HG03432 (cell line): ENCODE data around the gene TPSB2.
"Not testable (repeated sequence)": the region's sequence is repeated elsewhere in the genome, so short reads cannot be mapped to it uniquely, and the experiment has no call there.

Source experiments
- ATAC-seq: cut with Tn5 transposase; IDR thresholded peaks from one replicate; pipeline ENCODE4 v1.9.1; 2021; ENCODE audit warnings: mild to moderate bottlenecking, moderate library complexity; ENCODE audit not compliant: unreplicated experiment

Gene TPSB2

DNA sequence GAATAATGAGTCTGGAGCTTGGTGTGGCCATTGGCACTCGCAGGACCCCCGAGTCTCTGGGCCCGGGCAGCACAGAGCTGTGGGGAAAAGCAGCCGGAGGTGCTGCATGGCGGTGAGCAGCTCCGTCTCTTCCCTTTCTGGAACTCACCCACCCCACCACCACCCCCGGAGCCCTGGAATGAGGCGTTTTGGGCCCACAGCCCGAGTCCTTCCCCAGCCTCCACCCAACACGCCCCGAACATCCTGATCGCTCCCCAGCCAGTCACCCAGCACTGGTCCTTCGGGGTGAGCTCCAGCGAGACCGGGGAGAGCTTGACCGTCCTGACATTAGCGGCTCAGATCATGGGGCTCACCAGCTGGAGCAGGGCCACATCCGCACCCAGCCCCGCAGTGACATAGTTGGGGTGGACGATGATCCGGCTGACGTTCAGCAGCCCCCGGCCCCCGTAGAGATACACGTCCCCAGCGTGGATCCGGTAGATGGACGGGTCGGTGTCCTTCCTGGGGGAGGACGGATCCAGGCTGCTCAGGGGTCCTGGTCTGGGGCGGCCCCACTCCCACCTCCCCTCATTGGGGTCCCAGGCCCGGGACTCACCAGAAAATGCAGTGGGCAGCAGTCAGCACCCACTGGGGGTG lies 32.3 kb upstream of the TPSB2 start:
- no peak for ATAC-seq

GRCh38 chr16:1261131-1261892 lies 31.3 kb upstream of the TPSB2 start:
- ATAC-seq, result no peak

- ATAC-seq, result no peak
Measured at GRCh38 chr16:1260101-1260680, 30.2 kb upstream of the TPSB2 start.

- no peak for ATAC-seq
Measured at GRCh38 chr16:1259760-1260068, 29.7 kb upstream of the TPSB2 start.

DNA sequence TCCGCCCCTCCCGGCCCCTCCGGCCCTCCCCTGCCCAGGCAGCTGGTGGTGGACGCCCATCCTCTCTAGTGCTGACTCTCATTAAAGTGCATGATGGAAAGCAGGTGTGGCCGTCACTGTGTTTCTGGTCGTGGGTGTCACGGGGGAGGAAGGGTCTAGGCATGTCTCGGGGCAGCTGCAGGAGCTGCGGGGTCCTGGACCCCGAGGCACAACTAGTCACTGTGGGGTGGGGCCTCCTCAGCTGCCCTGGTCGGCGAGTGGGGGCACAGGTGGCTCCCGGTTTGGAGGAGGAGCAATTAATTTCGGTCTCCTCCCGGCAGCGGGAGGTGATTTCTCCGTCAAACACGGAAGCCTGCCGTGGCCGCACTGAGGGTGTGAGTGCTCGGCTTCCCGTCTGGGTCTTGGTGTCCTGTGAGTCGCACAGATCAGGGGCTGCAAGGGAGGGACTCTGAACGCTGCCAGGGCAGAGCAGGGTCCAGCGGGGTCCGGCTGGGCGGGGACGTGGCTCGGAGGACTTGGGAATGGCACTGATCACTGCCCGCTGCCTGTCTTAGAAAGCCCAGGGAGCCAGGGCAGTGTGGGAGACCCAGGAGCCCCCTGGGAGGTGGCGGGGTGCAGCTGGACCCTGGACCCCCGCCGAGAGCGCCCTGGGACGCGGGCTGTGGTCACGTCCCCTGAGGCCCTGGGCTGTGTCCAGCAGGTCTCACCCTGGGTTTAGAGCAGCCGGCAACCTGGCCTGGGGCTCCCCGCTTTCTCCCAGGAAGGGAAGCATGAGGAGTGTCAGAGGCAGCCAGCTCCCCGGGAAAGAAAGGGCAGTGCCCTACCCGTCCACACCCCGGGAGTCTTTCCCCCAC lies 29.1 kb upstream of the TPSB2 start:
- ATAC-seq, result no peak

DNA sequence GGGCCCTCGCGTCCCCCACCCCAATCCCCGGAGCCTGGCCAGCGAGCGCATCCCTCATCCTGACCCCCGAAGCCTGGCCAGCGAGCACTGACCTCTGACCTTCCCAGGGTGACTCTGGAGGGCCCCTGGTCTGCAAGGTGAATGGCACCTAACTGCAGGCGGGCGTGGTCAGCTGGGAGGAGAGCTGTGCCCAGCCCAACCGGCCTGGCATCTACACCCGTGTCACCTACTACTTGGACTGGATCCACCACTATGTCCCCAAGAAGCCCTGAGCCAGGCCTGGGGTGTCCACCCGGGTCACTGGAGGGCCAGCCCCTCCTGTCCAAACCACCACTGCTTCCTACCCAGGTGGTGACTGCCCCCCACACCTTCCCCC lies 28.2 kb upstream of the TPSB2 start:
- no peak for ATAC-seq

DNA sequence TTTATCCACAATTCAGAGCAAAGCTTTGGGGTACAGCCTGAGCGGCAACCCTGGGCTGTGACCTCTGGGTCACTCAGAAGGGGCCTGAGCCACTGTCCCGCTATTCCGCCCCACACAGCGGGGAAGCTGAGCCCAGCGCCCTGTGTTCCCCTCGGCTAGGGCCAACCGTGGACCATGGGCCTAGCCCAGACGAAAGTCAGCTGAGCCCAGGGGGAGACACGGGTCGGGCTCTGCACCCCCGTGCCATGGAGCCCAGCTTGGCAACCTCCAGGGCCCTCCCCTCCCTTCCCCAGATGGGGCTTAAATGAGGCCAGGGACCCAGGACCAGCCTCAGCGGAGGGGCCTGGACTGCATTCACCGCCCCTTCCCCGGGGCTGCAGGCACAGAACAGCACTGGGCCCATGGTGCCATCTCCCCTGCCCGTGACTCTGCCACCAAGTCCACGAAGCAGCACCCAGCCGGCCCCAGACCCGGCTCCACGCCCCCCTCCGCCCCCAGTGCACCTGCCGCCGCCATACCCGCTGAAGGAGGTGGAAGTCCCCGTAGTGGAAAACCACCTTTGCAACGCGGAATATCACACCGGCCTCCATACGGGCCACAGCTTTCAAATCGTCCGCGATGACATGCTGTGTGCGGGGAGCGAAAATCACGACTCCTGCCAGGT lies 27.7 kb upstream of the TPSB2 start:
- ATAC-seq, result no peak

- ATAC-seq, result no peak
Measured at GRCh38 chr16:1256874-1257322, 26.9 kb upstream of the TPSB2 start.

GRCh38 chr16:1256296-1256873 lies 26.4 kb upstream of the TPSB2 start:
- not testable (repeated sequence) for ATAC-seq

DNA sequence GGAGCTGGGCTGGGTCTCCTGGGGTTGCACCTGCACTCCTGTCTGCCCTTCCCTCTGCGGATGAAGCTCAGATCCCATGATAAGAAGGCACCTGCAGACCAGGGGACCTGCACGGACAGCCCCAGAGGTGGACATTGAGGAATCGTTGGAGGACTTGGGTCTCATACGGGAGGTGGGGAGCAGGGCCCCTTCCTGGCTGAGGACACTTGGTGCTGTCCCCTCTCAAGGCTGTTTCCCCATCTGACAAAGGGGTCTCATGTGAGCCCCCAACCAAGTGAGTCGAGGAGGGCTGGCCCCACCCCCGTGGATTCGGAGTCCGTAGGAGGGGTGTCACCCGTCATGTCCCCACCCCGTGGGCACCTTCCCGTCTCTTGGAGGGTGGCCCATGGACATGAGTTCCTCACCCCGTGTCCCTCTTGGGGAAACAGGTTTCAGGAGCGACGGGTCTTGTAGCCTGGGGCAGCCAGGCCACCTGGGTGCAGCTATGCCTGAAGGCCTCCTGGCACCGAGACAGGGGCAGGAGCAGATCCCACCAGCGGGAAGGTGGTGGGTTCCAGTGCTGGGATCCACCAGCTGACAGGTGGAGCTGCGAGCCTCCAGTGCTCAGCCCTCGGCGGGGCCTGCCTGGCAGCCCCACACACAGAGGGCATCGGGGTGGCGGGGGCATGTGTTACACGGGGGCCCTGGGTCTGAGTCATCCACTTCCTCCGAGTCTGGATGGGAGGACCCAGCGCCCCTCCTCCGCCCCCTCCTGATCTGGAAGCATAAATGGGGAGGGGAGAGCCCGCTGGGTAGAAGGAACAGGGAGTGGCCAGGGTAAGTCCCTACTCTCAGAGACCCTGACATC lies 25.5 kb upstream of the TPSB2 start, which contains the start of gene TPSD1:
Gene TPSD1 (plus strand): TSS at position 794 of the 847 bp plus-strand sequence. CDS start 212 bp downstream, outside the sequence.
- ATAC-seq, result not testable (repeated sequence)

DNA sequence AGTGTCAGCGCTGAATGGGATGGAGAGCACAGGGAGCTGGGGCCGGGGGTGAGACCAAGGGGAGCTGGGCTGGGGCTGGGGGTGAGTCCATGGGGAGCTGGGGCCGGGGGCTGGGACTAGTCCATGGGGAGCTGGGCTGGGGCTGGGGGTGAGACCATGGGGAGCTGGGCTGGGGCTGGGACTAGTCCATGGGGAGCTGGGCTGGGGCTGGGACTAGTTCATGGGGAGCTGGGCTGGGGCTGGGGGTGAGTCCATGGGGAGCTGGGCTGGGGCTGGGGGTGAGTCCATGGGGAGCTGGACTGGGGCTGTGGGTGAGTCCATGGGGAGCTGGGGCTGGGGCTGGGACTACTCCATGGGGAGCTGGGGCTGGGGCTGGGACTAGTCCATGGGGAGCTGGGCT lies 24.8 kb upstream of the TPSB2 start:
- ATAC-seq, result not testable (repeated sequence)

DNA sequence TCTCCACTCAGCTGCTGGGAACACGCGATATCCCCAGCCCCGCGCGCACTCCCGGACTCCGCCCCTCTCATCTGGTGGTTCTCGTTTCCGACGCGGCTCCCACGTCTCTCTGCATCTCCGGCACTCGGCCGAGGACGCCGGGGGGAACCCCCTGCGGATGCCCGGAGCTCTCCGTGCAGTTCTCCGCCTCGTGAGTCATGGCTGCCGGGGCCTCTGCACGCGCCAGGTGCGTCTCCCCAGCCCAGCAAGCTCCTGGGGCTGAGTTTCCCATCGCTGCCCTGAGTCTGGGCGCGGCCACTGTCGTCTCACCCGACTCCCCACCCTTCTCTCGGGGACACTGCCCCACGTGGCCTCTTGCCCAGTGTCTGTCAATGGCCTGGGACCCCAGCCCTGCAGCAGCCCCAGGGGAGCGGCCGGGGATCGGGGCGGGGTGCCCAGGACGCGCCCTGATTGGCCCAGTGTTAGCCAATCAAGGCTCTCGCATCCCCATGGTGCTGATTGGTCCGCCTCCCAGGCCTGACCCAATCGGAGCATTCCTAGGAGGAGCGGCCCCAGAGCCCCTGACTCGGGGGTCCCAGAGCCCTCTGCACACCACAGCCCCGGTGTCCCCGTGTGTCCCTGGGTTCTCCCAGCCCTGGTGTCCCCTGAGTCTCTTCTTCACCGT lies 23.8 kb upstream of the TPSB2 start:
- ATAC-seq, result not testable (repeated sequence)

GRCh38 chr16:1249031-1249755 lies 19.2 kb upstream of the TPSB2 start:
- not testable (repeated sequence) for ATAC-seq

DNA sequence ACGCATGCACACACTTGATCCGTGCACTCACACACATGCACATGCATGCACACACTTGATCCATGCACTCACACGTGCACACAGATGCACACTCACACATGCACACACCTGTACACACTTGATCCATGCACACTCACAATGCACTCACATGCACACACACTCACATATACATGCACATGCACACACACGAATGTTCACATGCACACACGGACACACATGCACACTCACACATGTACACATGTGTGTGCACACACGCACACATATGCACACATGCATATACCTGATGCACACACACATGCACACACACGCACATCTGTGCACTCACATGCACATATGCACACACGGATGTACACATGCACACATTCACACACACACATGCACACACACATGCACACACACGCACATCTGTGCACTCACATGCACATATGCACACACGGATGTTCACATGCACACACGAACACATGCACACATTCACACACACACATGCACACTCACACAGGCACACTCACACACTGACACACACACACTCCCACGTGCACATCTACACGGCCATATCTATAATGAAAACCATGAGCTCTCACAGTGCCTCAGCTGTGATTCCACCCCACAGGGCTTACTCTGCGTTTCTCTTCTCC lies 18.0 kb upstream of the TPSB2 start:
- not testable (repeated sequence) for ATAC-seq

DNA sequence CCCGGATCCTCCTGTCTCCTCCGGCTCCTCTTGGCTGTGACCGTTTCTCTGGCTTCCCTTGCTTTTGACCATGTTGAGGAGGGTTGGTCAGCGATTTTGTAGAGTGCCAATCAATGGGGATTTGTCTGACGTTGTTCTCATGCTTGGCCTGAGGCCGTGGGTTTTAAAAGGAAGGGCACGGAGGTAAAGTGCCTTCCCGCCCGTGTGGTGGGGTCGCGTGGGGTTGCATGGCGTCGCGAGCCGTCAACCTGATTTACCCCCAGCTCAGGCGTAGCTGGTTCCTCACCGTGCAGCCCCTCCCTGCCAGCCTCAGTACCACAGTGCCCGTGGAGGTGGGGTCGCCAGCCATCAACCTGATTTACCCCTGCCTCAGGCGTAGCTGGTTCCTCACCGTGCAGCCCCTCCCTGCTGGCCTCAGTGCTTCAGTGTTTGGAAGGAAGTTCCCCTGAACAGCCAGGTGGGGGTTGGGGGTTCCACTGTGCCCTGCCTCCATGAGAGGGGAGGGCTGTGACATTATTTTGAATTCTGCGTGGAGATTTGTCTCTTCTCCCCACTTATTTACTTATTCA lies 15.6 kb upstream of the TPSB2 start:
- ATAC-seq, result no peak

- ATAC-seq, result no peak
Measured at GRCh38 chr16:1244881-1245280, 14.9 kb upstream of the TPSB2 start.
